Smooth muscle cell (in vitro differentiated cells): ENCODE results near the gene CCR6. TPM values are rescaled to one million over a fixed set of nuclear protein-coding genes. Genes with fewer than 3 reads are reported as not detected.

Experiments
- DNase-seq: peaks from one replicate; lab custom pipeline; 2025; ENCODE audit not compliant: unreplicated experiment; lab: John Stamatoyannopoulos, UW
- H2AFZ ChIP-seq: fragments of 200-600 bp; sonication (generic); 2 replicates; pipeline ENCODE4 v1.6.0; 2016; ENCODE audit warnings: antibody characterized with exemption, low read depth, mild to moderate bottlenecking
- H3F3A ChIP-seq: fragments of 200-600 bp; sonication (generic); 2 replicates; pipeline ENCODE4 v1.6.0; 2017; ENCODE audit warnings: antibody characterized with exemption, low read depth
- H3K27ac ChIP-seq: fragments of 200-600 bp; sonication (generic); 2 replicates; pipeline ENCODE4 v1.5.1; 2016; ENCODE audit warnings: low read depth, mild to moderate bottlenecking
- H3K27me3 ChIP-seq: fragments of 200-600 bp; sonication (generic); 2 replicates; pipeline ENCODE4 v1.6.1; 2016; ENCODE audit warnings: low read depth, mild to moderate bottlenecking
- H3K36me3 ChIP-seq: fragments of 200-600 bp; sonication (generic); 2 replicates; pipeline ENCODE4 v1.5.1; 2016; ENCODE audit warnings: low read depth
- H3K4me1 ChIP-seq: fragments of 200-600 bp; sonication (generic); 2 replicates; pipeline ENCODE4 v1.5.1; 2016; ENCODE audit warnings: low read depth
- H3K4me2 ChIP-seq: fragments of 200-600 bp; sonication (generic); 2 replicates; pipeline ENCODE4 v1.6.0; 2016; ENCODE audit warnings: mild to moderate bottlenecking
- H3K4me3 ChIP-seq: fragments of 200-600 bp; sonication (generic); 2 replicates; pipeline ENCODE4 v1.5.1; 2016; ENCODE audit warnings: mild to moderate bottlenecking
- H3K79me2 ChIP-seq: fragments of 200-600 bp; sonication (generic); 2 replicates; pipeline ENCODE4 v1.6.0; 2016; ENCODE audit warnings: low read depth, mild to moderate bottlenecking
- H3K9ac ChIP-seq: fragments of 200-600 bp; sonication (generic); 2 replicates; pipeline ENCODE4 v1.6.0; 2016; ENCODE audit warnings: low read depth
- H3K9me3 ChIP-seq: fragments of 200-600 bp; sonication (generic); replicated peaks from 2 replicates; pipeline ENCODE4 v1.5.1; 2016; ENCODE audit warnings: low read depth
- H4K20me1 ChIP-seq: fragments of 200-600 bp; sonication (generic); 2 replicates; pipeline ENCODE4 v1.6.0; 2016; ENCODE audit warnings: low read depth
- CTCF ChIP-seq: fragments of 200-600 bp; sonication (generic); IDR thresholded peaks from 2 replicates; pipeline ENCODE4 v1.5.1; 2017; ENCODE audit warnings: borderline replicate concordance, mild to moderate bottlenecking, antibody characterized with exemption; ENCODE audit not compliant: insufficient read depth, poor library complexity, severe bottlenecking
- WGBS: methylation state at CpG from one replicate; pipeline ENCODE4 v1.1.7; 2016; ENCODE audit warnings: low lambda C conversion rate; 5-methylcytosine and 5-hydroxymethylcytosine counted together
- polyA plus RNA-seq: library from polyadenylated mRNA; unstranded; fragments of >200 nt; fragmentation: Nextera tagmentation; extraction: Ambion mirVana; gene quantifications from 2 replicates; pipeline ENCODE4 v1.2.1, GENCODE V29; 2016
- total RNA-seq: library from RNA; depleted of rRNA; stranded (reverse); fragments of >200 nt; gene quantifications from 2 replicates; pipeline ENCODE4 v1.2.3, GENCODE V29; 2014

CCR6 gene
- total and polyA plus RNA-seq, 2 experiments from 2014 or later = not detected

- H3K36me3 ChIP-seq = no peaks in the 10 kb centered on the region
- no peak for TF ChIP-seq CTCF
- no peak overlapping the region for H3K9ac ChIP-seq
- H3K27me3 ChIP-seq = no peaks in the 10 kb centered on the region
- no peaks in the 10 kb centered on the region for H3K9me3 ChIP-seq
- no peaks in the 10 kb centered on the region for H4K20me1 ChIP-seq
- no peak overlapping the region for H3K4me2 ChIP-seq
- H3K4me1 ChIP-seq = peaks cover 6% of the 10 kb centered on the region
- H3K79me2 ChIP-seq = no peaks in the 10 kb centered on the region
- H2AFZ ChIP-seq = no peak overlapping the region
- no peaks in the 10 kb centered on the region for H3F3A ChIP-seq
- WGBS = 89% methylated on average over 13 of the region's 13 CpGs
- no peak overlapping the region for H3K27ac ChIP-seq
- no peak overlapping the region for H3K4me3 ChIP-seq
- no peak for DNase-seq
These were observed 13.5 kb downstream of the CCR6 start for GRCh38 chr6:167136376-167136775.

GRCh38 chr6:167137081-167137480 lies 14.2 kb downstream of the CCR6 start:
- Histone ChIP-seq H3K4me1 (peaks cover 6% of the 10 kb centered on the region), H3K4me2 (no peak overlapping the region), H3K4me3 (no peak overlapping the region), H3F3A (no peaks in the 10 kb centered on the region), H2AFZ (no peak overlapping the region), H3K79me2 (no peaks in the 10 kb centered on the region), H3K27me3 (no peaks in the 10 kb centered on the region), H3K36me3 (no peaks in the 10 kb centered on the region), H3K9ac (no peak overlapping the region), H3K9me3 (no peaks in the 10 kb centered on the region), H4K20me1 (no peaks in the 10 kb centered on the region), H3K27ac (no peak overlapping the region)
- WGBS = 93% methylated on average over 10 of the region's 10 CpGs
- TF ChIP-seq CTCF = no peak
- DNase-seq = no peak

GRCh38 chr6:167137881-167138280 lies 15.0 kb downstream of the CCR6 start:
- H3K27me3 ChIP-seq = no peaks in the 10 kb centered on the region
- H3K79me2 ChIP-seq = no peaks in the 10 kb centered on the region
- no peak overlapping the region for H3K4me3 ChIP-seq
- no peaks in the 10 kb centered on the region for H3K36me3 ChIP-seq
- H3K4me2 ChIP-seq = no peak overlapping the region
- 81% methylated on average over 6 of the region's 6 CpGs for WGBS
- no peak overlapping the region for H3K27ac ChIP-seq
- DNase-seq = no peak
- H3K4me1 ChIP-seq = peaks cover 6% of the 10 kb centered on the region
- no peak overlapping the region for H3K9ac ChIP-seq
- H3K9me3 ChIP-seq = no peaks in the 10 kb centered on the region
- no peak for TF ChIP-seq CTCF
- no peaks in the 10 kb centered on the region for H3F3A ChIP-seq
- no peak overlapping the region for H2AFZ ChIP-seq
- no peaks in the 10 kb centered on the region for H4K20me1 ChIP-seq

GRCh38 chr6:167139761-167140160 lies 16.9 kb downstream of the CCR6 start:
- WGBS = 91% methylated on average over 4 of the region's 4 CpGs
- H3K4me1 ChIP-seq = peaks cover 6% of the 10 kb centered on the region

More at GRCh38 chr6:167139761-167140160, 16.9 kb downstream of the CCR6 start:
- H3K4me3 ChIP-seq = no peak overlapping the region
- no peak overlapping the region for H3K27ac ChIP-seq
- H3K9ac ChIP-seq = no peak overlapping the region
- H2AFZ ChIP-seq = no peak overlapping the region
- DNase-seq = no peak
- H3K4me2 ChIP-seq = no peak overlapping the region
- peaks cover 5% of the 10 kb centered on the region for H3K27me3 ChIP-seq
- H3K36me3 ChIP-seq = no peaks in the 10 kb centered on the region
- TF ChIP-seq CTCF = no peak
- H3F3A ChIP-seq = no peaks in the 10 kb centered on the region
- H3K9me3 ChIP-seq = no peaks in the 10 kb centered on the region
- no peaks in the 10 kb centered on the region for H4K20me1 ChIP-seq
- H3K79me2 ChIP-seq = no peaks in the 10 kb centered on the region
